GM12891 (cell line): Measurements from ENCODE around the gene ANG.

Experiments
- DNase-seq: peaks from one replicate; pipeline ENCODE4 v3.0.0; 2011; ENCODE audit warnings: low spot score; ENCODE audit not compliant: insufficient read length
- FAIRE-seq: peaks from 2 replicates; lab custom pipeline; 2011; peaks lifted over from hg19 to GRCh38; lab: Jason Lieb, UNC
- PAX5 ChIP-seq: IDR thresholded peaks from 2 replicates; pipeline ENCODE4 v1.6.1; 2011; ENCODE audit warnings: low read length, moderate library complexity, mild to moderate bottlenecking; ENCODE audit not compliant: insufficient read depth, severe bottlenecking
- POLR2A ChIP-seq: IDR thresholded peaks from 2 replicates; pipeline ENCODE4 v1.6.1; 2011; ENCODE audit warnings: low read depth, low read length, control low read depth
- POLR2AphosphoS5 ChIP-seq: IDR thresholded peaks from 2 replicates; pipeline ENCODE4 v1.6.1; 2011; ENCODE audit warnings: low read depth, low read length, control low read depth
- POU2F2 ChIP-seq: IDR thresholded peaks from 2 replicates; pipeline ENCODE4 v1.6.1; 2011; ENCODE audit warnings: low read depth, mild to moderate bottlenecking, control low read depth, low read length, moderate library complexity
- SPI1 ChIP-seq: IDR thresholded peaks from 2 replicates; pipeline ENCODE4 v1.6.1; 2011; ENCODE audit warnings: low read depth, low read length, control low read depth
- TAF1 ChIP-seq: IDR thresholded peaks from 2 replicates; pipeline ENCODE4 v1.6.1; 2011; ENCODE audit warnings: low read depth, low read length, control low read depth

ANG gene

DNA sequence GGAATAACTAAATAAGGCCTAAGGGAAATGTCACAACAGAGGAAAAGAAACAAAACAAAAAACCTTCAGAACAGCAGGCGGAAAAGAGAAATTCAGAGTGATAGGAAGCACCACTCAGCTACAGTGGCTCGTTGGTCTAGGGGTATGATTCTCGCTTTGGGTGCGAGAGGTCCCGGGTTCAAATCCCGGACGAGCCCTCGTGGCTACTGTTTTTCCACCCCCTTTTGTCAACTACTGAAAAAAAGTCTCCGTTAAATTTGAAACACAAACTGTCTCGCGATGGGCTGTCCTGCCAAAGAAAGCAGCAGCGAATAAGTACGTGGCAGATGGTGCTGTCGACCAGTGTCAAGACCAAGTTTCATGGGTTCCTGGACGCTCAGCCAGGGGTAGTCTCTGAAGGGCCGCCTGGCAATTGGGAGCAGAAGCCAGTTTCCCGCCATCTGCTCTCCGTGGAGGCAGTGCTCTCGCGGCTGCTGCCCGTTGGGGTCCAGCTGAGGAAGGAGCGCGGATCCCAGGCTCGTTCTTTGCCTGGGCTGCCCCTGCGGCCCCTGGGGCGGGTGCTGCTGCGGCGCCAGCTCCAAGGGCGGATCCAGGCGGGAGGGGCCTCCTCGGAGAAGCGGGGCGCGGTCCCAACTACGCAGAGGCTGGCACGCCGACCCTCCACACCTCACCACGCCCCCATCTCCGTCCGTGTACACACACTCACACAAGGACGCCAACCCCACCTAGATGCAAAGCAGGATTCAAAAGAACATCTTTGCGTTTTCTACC is 4.5 kb upstream of the ANG start, which contains the start of gene RNASE4:
RNASE4 (plus strand) TSS at position 670 of the 771 bp plus-strand sequence. CDS start 14,812 bp downstream, outside the sequence.
- peak; percentile 75 for FAIRE-seq
- peak; percentile 50 for DNase-seq
- peak; percentile 20; the same call in 1 of the 2 replicates for TF ChIP-seq POU2F2
- TF ChIP-seq POLR2A, result no peak; the same call in 1 of the 2 replicates
- no peak for TF ChIP-seq SPI1

DNA sequence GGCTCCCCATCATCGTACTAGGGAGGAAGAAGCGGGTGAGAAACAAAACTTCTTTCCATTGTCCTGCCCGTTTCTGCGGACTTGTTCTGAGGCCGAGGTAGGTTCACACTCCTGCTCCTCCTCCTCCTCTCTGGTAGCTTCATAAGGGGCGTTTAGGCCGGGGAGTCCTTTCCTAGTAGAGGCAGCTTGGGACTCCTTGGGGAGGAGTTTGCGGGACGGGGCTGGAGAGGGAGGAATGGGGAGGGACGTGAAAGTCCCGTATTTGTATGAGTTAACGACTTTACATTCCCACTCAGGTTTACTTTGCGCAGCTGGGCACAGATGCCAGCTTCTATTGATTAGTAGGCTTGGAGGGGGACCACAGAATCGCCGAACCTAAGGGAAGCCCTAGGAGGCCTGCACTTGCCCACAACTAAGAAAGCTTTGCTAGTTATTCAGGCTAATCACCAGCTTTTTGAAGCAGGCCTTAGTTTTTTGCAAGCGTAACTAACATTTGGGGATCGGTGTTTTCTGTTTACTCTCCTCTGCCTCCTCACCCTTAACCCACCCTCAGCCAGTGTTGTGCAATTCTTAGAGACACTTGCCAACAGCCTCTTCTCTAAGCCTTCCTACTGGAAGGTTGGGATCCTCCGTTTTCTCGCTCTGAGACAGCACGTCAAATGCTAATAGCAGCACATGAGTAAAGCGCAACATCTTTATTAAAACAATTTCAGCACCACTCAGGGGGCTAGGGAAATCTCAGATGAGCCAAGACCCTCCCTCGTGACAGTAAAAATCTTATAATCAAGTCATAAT is 3.7 kb upstream of the ANG start:
- no peak for FAIRE-seq
- DNase-seq, result no peak
- TF ChIP-seq POLR2A (no peak), SPI1 (no peak), PAX5 (no peak), TAF1 (no peak), POLR2AphosphoS5 (no peak), POU2F2 (no peak)

DNA sequence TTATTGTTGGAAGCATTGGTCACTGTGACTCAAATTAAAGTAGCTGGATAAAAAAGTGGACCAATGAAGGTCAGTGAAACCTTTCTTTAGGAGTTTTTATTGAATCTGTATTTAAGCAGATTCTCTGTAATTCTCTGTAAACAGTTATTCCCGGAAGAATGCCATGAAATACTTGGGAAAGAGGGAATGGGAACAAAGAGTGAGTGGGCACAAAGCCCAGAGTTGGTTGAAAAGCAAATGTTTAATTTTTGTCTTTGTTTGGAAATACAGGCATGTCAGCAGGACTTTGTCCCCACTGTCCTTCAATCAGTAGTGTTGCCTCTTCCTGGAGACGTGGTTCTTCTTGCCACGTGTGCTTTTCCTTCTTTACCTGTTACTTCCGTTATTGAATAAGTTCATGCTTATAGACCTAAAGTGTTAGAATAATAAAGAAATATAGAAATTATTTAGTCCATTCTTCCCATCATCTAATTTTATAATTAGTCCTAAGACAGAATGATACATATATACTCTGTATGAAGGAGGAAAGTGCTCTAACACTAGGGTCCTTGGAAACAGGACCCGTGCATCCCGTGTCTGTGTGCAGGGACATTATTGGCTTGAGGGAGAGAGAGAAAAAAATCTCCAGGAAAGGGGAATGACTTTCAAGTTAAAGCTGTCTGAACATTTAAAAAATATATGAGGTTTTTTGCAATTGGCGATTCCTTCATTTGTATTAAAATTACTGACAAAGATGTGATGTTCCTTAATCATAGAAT is 2.0 kb upstream of the ANG start:
- FAIRE-seq, result no peak
- TF ChIP-seq TAF1 (no peak), POU2F2 (no peak), POLR2A (no peak), SPI1 (no peak), PAX5 (no peak), POLR2AphosphoS5 (no peak)
- DNase-seq, result no peak

DNA sequence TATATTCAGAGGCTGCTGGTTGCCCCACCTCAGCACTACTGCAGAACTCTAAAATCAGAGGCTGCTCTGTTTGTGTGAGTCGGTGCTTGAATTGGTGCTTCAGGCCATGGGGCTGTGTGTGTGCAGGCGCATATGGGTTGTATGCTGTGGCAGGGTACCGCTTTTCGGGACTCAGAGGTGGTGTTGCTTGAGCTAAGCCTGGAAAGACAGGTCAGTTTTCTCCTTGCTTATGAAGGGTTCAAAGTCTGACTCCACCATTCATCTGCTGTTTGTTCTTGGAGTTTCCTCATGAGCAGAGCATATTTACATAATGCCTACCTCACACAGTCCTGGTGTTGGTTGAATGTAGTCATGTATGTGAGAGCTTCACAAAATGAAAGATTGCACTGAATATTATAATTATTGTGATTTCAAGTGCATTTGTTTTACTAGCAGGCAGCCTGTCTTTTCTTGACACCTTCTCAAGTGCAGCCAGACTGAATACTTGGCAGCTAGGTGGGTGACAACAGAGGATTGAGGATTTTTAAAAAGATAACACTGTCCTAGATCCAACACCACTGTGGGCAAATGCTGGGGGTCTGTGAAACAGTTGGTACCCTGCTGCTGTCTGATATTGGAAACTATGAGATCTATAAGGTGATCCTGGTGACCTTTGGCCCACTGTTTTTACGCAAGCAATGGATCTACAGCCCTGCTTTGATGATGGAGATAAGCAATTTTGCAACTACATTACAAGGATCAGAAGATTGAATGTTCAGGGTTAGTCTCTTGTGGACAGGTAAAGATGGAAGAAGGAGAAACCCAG is 1.0 kb upstream of the ANG start:
- no peak for TF ChIP-seq POLR2AphosphoS5
- TF ChIP-seq SPI1, result no peak
- no peak for TF ChIP-seq PAX5
- no peak for TF ChIP-seq TAF1
- no peak for TF ChIP-seq POU2F2
- DNase-seq (no peak), FAIRE-seq (no peak)

DNA sequence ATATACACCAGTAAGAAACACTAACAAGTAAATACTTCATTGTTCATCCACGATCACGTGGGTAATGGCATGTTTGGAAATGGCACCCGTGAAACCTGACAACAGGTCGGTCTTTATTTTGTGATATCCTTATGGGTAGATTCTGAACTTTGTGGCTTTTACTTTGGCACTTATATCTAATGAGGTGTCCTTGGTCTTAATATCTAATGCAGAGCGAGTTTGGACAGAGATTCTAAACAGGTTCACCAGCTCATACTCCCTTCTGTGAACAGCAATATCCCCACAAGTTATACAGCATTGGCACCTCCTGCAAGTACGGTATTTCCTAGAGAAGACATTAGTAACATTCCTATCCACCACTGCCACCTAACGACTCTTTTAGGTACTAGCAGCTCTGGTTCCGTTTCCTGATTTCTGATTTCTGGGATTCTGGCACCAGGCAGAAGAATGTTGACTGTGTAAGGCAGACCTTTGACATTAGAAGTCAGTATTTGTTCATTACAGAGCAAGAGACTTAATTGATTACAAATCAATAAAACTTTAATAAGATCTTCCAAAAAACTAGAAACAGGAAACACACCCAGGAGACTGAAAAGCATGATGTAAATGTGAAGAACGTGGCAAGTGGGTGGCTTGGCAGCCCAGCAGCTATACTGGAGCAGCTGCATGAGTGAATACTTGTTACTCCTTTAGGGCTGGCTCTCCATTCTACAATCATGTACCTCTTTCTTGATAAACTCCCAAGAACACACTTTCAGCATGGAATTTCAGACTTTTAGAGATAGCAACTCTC is 2.5 kb downstream of the ANG start:
- FAIRE-seq (peak; percentile 94), DNase-seq (peak; percentile 36)
- TF ChIP-seq POU2F2 (no peak), POLR2AphosphoS5 (no peak), PAX5 (no peak), TAF1 (no peak), SPI1 (peak; percentile 20; the same call in 1 of the 2 replicates)

DNA sequence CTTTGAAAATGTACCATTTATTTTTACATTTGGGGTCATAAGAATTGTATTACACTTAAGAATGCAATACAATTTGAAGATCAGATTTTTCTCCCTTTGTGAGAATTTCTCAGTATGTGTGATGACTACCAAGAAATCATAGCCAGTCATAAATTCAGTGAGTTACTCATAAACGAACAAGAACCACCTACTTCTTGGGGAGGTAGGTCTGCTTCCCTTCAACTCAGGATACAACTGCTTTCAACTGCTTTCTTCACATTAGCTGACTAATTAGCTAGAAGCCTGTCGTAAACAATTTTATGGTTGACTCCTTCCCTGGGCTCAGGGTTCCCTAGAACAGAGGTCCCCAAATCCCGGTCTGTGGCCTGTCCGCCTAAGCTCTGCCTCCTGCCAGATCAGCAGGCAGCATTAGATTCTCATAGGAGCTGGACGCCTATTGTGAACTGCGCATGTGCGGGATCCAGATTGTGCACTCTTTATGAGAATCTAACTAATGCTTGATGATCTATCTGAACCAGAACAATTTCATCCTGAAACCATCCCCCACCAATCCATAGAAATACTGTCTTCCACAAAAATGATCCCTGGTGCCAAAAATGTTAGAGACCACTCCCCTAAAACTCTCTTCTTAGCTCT is 3.7 kb downstream of the ANG start:
- DNase-seq (no peak), FAIRE-seq (no peak)
- no peak for TF ChIP-seq POLR2A
- TF ChIP-seq POU2F2, result no peak
- TF ChIP-seq POLR2AphosphoS5, result no peak
- no peak for TF ChIP-seq PAX5
- no peak for TF ChIP-seq SPI1
- TF ChIP-seq TAF1, result no peak

DNA sequence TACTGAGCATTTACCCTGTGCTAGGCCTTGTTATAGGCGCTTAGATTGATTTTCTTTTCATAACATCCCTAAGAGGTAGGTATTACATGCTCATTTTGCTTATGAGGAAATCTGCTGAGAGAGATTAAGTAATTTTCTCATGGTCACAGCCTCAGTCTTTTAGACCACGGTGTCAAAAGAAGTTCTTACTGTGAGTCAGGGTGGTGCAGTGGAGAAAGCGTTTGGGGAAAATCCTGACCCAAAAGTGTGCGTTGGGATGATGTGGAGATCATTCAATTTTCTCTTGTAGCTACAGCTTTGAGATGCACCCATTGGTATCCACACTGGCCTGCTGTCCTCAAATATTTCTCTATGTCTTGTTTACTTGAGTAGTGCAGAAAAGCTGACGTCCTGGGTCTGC is 8.2 kb downstream of the ANG start:
- FAIRE-seq (no peak), DNase-seq (no peak)
- TF ChIP-seq SPI1 (no peak), POLR2A (no peak), POU2F2 (no peak), PAX5 (no peak), POLR2AphosphoS5 (no peak), TAF1 (no peak)
